DND-41 (cell line): ENCODE data around the gene HSPG2.

Experiments used
- ATAC-seq: fragments of 200-7000 bp; cut with Tn5 transposase; 3 replicates; pipeline ENCODE4 v1.9.1; 2021; ENCODE audit warnings: low read depth; ENCODE audit not compliant: insufficient read depth
- DNase-seq: peaks from one replicate; pipeline ENCODE4 v3.0.0-alpha.2; 2020
- H2AFZ ChIP-seq: 2 replicates; pipeline ENCODE4 v1.6.0; 2012; ENCODE audit warnings: low read depth, low read length
- H3K27ac ChIP-seq: 2 replicates; pipeline ENCODE4 v1.5.1; 2012; ENCODE audit warnings: low read length, inconsistent platforms
- H3K27me3 ChIP-seq: fragments of 200-600 bp; sonication (generic); 2 replicates; pipeline ENCODE4 v1.6.0; 2012; ENCODE audit warnings: low read length, mild to moderate bottlenecking, inconsistent platforms; ENCODE audit not compliant: insufficient read depth, poor library complexity
- H3K36me3 ChIP-seq: 2 replicates; pipeline ENCODE4 v1.5.1; 2012; ENCODE audit warnings: low read length, inconsistent platforms; ENCODE audit not compliant: insufficient read depth
- H3K4me1 ChIP-seq: 2 replicates; pipeline ENCODE4 v1.5.1; 2012; ENCODE audit warnings: mild to moderate bottlenecking, low read length; ENCODE audit not compliant: insufficient read depth
- H3K4me2 ChIP-seq: 2 replicates; pipeline ENCODE4 v1.6.0; 2012; ENCODE audit warnings: mild to moderate bottlenecking, moderate library complexity, low read length, inconsistent platforms; ENCODE audit not compliant: insufficient read depth
- H3K4me3 ChIP-seq, 2 experiments: fragments of 200-600 bp in 1 of 2; shearing (Covaris generic) in 1 of 2; 2 replicates each; pipeline ENCODE4 v1.5.1; 2012 to 2016; ENCODE audit warnings: inconsistent platforms in 2 of 2, low read length in 2 of 2, mild to moderate bottlenecking in 2 of 2, low read depth in 1 of 2, moderate library complexity in 1 of 2
- H3K79me2 ChIP-seq: 2 replicates; pipeline ENCODE4 v1.6.0; 2012; ENCODE audit warnings: low read length, inconsistent platforms; ENCODE audit not compliant: insufficient read depth
- H3K9ac ChIP-seq: 2 replicates; pipeline ENCODE4 v1.6.0; 2012; ENCODE audit warnings: low read depth, mild to moderate bottlenecking, inconsistent platforms, low read length, moderate library complexity
- H3K9me3 ChIP-seq: 2 replicates; pipeline ENCODE4 v1.5.1; 2012; ENCODE audit warnings: low read length, moderate library complexity, mild to moderate bottlenecking, inconsistent platforms; ENCODE audit not compliant: insufficient read depth, severe bottlenecking
- H4K20me1 ChIP-seq: 2 replicates; pipeline ENCODE4 v1.6.0; 2012; ENCODE audit warnings: low read length; ENCODE audit not compliant: insufficient read depth
- CTCF ChIP-seq: IDR thresholded peaks from 2 replicates; pipeline ENCODE4 v1.5.1; 2012; ENCODE audit warnings: borderline replicate concordance, low read length, moderate library complexity, mild to moderate bottlenecking; ENCODE audit not compliant: poor library complexity, severe bottlenecking; ENCODE audit errors: extremely low read depth
- EZH2 ChIP-seq: IDR thresholded peaks from 3 replicates; pipeline ENCODE4 v1.6.1; 2012; ENCODE audit warnings: borderline replicate concordance, low read depth, mild to moderate bottlenecking, moderate library complexity, low read length, inconsistent platforms; ENCODE audit not compliant: severe bottlenecking

Gene HSPG2

GRCh38 chr1:21820597-21821232 is 116.4 kb downstream of the HSPG2 start:
- Histone ChIP-seq H3K79me2 (no peaks in the 10 kb centered on the region), H3K9me3 (no peaks in the 10 kb centered on the region), H3K27ac (no peak overlapping the region), H3K36me3 (no peaks in the 10 kb centered on the region), H3K9ac (no peak overlapping the region), H3K4me2 (no peak overlapping the region), H3K27me3 (no peaks in the 10 kb centered on the region), H3K4me3 (no peak overlapping the region), H3K4me1 (0 out of 2 replicates have a peak, but pooled peaks cover 4% of the 10 kb centered on the region), H2AFZ (no peak overlapping the region), H4K20me1 (peaks cover 3% of the 10 kb centered on the region)
- ATAC-seq (no peak), DNase-seq (no peak)
- TF ChIP-seq CTCF (no peak), EZH2 (no peak)

- DNase-seq = peak; percentile 58
- Histone ChIP-seq H3K4me1 (0 out of 2 replicates have a peak, but pooled peaks cover 4% of the 10 kb centered on the region), H3K9me3 (no peaks in the 10 kb centered on the region)
Observed at GRCh38 chr1:21818656-21819055, 118.5 kb downstream of the HSPG2 start.

GRCh38 chr1:21816602-21817302 is 120.4 kb downstream of the HSPG2 start:
- no peaks in the 10 kb centered on the region for H3K79me2 ChIP-seq
- H3K4me1 ChIP-seq = 0 out of 2 replicates have a peak, but pooled peaks cover 4% of the 10 kb centered on the region
- H2AFZ ChIP-seq = no peak overlapping the region
- no peak for TF ChIP-seq EZH2
- no peak for TF ChIP-seq CTCF
- no peak overlapping the region for H3K4me3 ChIP-seq
- ATAC-seq (no peak), DNase-seq (no peak)
- H3K36me3 ChIP-seq = no peaks in the 10 kb centered on the region
- peaks cover 3% of the 10 kb centered on the region for H4K20me1 ChIP-seq
- H3K27ac ChIP-seq = no peak overlapping the region
- no peak overlapping the region for H3K9ac ChIP-seq
- no peak overlapping the region for H3K4me2 ChIP-seq
- no peaks in the 10 kb centered on the region for H3K9me3 ChIP-seq
- H3K27me3 ChIP-seq = no peaks in the 10 kb centered on the region

More at GRCh38 chr1:21818656-21819055, 118.5 kb downstream of the HSPG2 start:
- H3K36me3 ChIP-seq = no peaks in the 10 kb centered on the region
- no peak overlapping the region for H3K4me2 ChIP-seq
- no peak overlapping the region for H2AFZ ChIP-seq
- H3K9ac ChIP-seq = no peak overlapping the region
- no peaks in the 10 kb centered on the region for H3K27me3 ChIP-seq
- H3K4me3 ChIP-seq = no peak overlapping the region
- peaks cover 3% of the 10 kb centered on the region for H4K20me1 ChIP-seq
- H3K79me2 ChIP-seq = no peaks in the 10 kb centered on the region
- TF ChIP-seq CTCF (no peak), EZH2 (no peak)
- no peak overlapping the region for H3K27ac ChIP-seq
- ATAC-seq = peak; percentile 89
